Cardiac muscle cell (in vitro differentiated cells and primary cell): Measurements from ENCODE around the gene TIMP2. TPM values are rescaled to one million over a fixed set of nuclear protein-coding genes. Genes with fewer than 3 reads are reported as not detected.

Experiments
- DNase-seq, 2 donors: peaks; one replicate each; pipeline versions ENCODE4 v3.0.0 to v3.0.0-alpha.2; 2010 to 2017; ENCODE audit warnings: low read depth in 1 of 2, low spot score in 1 of 2
- H3K27ac ChIP-seq: fragments of 200-600 bp; sonication (generic); 2 replicates; pipeline ENCODE4 v1.5.1; 2016
- H3K27me3 ChIP-seq: fragments of 200-600 bp; sonication (generic); 2 replicates; pipeline ENCODE4 v1.6.0; 2016; ENCODE audit warnings: control low read depth
- H3K36me3 ChIP-seq: fragments of 200-600 bp; sonication (generic); 2 replicates; pipeline ENCODE4 v1.5.1; 2016; ENCODE audit warnings: control low read depth
- H3K4me1 ChIP-seq: fragments of 200-600 bp; sonication (generic); 2 replicates; pipeline ENCODE4 v1.8.1; 2017; ENCODE audit warnings: low read depth, mild to moderate bottlenecking, mixed run types
- H3K4me3 ChIP-seq: fragments of 200-600 bp; sonication (generic); 2 replicates; pipeline ENCODE4 v1.5.1; 2016; ENCODE audit warnings: mild to moderate bottlenecking
- H3K9me3 ChIP-seq: fragments of 200-600 bp; sonication (generic); 2 replicates; pipeline ENCODE4 v1.5.1; 2017; ENCODE audit warnings: low read depth, mild to moderate bottlenecking, control low read depth
- CTCF ChIP-seq: IDR thresholded peaks from 2 replicates; pipeline ENCODE4 v1.5.1; 2012; ENCODE audit warnings: low read depth, mild to moderate bottlenecking, low read length
- polyA plus RNA-seq: library from polyadenylated mRNA; unstranded; fragments of >200 nt; fragmentation: Nextera tagmentation; extraction: Ambion mirVana; gene quantifications from 2 replicates; pipeline ENCODE4 v1.2.1, GENCODE V29; 2016
- total RNA-seq: library from RNA; depleted of rRNA; stranded (reverse); fragments of >200 nt; gene quantifications from 2 replicates; pipeline ENCODE4 v1.2.3, GENCODE V29; 2016

Gene TIMP2
- total and polyA plus RNA-seq, 2 experiments from 2014 or later, result 5.9 to 25.8 TPM

DNA sequence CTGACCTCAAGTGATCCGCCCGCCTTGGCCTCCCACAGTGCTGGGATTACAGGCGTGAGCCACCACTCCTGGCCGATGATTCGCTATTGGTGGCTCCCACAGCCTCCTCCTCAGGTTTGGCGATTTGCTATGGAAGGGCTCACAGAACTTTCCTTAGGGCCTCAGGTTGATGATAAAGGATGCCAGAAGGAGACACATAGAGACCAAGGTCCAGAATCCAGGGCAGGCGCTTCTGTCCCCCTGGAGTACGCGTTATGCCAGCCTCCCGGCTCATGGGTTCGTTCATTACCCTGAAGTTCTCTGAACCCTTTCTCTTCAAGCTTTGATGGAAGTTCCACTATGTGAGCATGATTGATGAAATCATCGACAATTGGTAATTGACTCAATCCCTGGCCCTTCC lies 34.6 kb upstream of the TIMP2 start:
- no peak for TF ChIP-seq CTCF
- no peak for DNase-seq

DNA sequence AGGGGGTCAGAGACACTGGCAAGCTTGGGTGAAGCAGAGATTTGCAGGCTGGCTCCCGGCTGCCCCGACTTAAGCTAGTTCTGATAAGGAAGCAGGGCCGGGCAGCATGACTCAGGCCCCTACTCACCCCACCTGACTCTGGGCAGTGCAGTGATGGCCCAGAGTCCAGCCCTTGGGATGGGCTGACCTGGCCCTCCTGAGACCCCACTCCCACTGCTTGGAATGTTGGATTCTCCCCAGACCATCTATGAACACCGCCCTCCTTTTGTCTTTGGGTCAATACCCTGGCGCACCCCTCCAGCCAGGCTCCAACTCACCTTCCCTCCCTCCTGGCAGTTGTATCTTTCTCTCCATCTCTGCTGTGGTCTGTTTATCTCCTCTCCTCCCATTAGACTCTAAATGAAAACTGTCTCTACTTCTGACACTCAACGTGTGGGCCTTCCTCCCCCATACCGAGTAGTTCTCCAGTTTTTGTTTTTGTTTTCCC lies 33.5 kb upstream of the TIMP2 start:
- Histone ChIP-seq H3K27ac (no peak overlapping the region), H3K36me3 (no peaks in the 10 kb centered on the region), H3K4me1 (no peaks in the 10 kb centered on the region), H3K4me3 (no peak overlapping the region), H3K9me3 (no peaks in the 10 kb centered on the region), H3K27me3 (no peaks in the 10 kb centered on the region)
- DNase-seq, result peak in 1 of 2 donors; percentile 27
- no peak for TF ChIP-seq CTCF

More for the DNA sequence above, 34.6 kb upstream of the TIMP2 start:
- Histone ChIP-seq H3K4me1 (no peaks in the 10 kb centered on the region), H3K4me3 (no peak overlapping the region), H3K36me3 (no peaks in the 10 kb centered on the region), H3K9me3 (no peaks in the 10 kb centered on the region), H3K27ac (no peak overlapping the region), H3K27me3 (no peaks in the 10 kb centered on the region)

DNA sequence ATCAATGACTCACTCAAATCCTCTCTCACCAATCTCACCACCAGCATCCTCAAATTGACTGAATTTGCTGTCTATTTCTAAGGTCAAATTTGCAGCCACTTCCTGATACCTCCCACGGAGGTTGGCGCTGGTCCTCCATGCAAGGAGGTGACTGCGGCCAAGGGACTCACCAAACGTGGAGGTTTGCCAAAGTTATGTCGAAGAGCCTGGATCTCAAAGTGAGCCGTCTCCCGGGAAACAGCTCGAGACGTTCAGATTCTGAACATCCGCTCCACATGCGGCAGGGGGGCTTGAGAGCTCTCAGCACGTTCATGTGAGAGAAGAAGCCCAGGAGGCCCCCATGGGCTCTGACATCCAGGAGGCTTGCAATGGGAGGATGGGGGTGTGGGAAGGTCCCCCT lies 31.9 kb upstream of the TIMP2 start:
- H3K27me3 ChIP-seq, result no peaks in the 10 kb centered on the region
- H3K4me3 ChIP-seq, result no peak overlapping the region
- H3K36me3 ChIP-seq, result no peaks in the 10 kb centered on the region
- peak in 1 of 2 donors; percentile 66 for DNase-seq
- H3K27ac ChIP-seq, result no peak overlapping the region
- H3K4me1 ChIP-seq, result no peaks in the 10 kb centered on the region
- H3K9me3 ChIP-seq, result no peaks in the 10 kb centered on the region
- no peak for TF ChIP-seq CTCF

DNA sequence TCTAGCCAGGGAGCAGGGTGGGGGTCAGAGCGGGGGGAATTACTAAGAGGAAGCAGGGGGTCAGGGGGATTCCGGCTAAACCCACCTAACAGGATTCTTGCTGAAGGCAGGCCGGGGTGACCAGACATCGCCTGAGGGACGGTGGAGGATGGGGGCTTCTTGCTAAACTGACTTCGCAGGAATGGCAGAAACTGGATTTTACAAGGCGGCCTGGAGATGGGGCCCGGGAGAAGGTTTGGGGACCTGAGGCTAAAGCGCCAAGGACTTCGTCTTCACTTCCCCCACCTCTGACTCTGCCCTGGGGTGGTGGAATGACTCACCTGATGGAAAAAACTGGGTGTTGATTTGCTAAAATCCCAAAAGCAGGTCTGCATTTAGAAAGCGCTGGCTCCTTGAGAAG lies 31.1 kb upstream of the TIMP2 start:
- no peaks in the 10 kb centered on the region for H3K9me3 ChIP-seq
- H3K4me3 ChIP-seq, result no peak overlapping the region
- H3K4me1 ChIP-seq, result no peaks in the 10 kb centered on the region
- no peak for DNase-seq
- no peak overlapping the region for H3K27ac ChIP-seq
- no peak for TF ChIP-seq CTCF
- H3K27me3 ChIP-seq, result no peaks in the 10 kb centered on the region
- H3K36me3 ChIP-seq, result no peaks in the 10 kb centered on the region

DNA sequence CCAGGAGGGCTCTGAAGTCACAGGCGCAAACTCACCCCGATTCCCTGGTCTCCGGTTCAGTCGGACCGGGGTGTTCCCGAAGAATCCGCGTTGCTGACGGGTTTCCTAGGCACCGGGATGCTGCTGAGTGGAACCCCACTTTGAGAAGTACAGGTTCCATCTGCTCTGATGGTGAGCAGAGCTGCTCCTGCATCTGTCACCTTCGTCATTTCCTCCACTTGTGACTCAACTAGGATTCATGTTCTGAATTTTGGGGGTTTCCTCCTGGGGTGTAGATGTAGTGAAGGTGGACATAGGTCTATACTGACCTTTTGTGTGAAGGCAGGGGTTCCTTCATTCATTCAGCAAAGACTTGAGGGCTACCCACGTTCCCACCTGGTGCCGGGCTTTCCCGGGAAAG lies 29.5 kb upstream of the TIMP2 start:
- no peak for TF ChIP-seq CTCF
- H3K4me1 ChIP-seq, result no peaks in the 10 kb centered on the region
- no peaks in the 10 kb centered on the region for H3K9me3 ChIP-seq
- no peak overlapping the region for H3K4me3 ChIP-seq
- H3K27ac ChIP-seq, result no peak overlapping the region
- no peaks in the 10 kb centered on the region for H3K36me3 ChIP-seq
- no peak for DNase-seq
- no peaks in the 10 kb centered on the region for H3K27me3 ChIP-seq
